HG03439 (cell line): Measurements from ENCODE around the gene MYCN.

ENCODE experiments used
- ATAC-seq: cut with Tn5 transposase; IDR thresholded peaks from one replicate; pipeline ENCODE4 v1.9.1; 2021; ENCODE audit warnings: mild to moderate bottlenecking, moderate library complexity; ENCODE audit not compliant: unreplicated experiment

Gene MYCN

GRCh38 chr2:15974565-15975260 lies 34.4 kb downstream of the MYCN start:
- ATAC-seq, result no peak

- ATAC-seq, result no peak
These were observed 34.9 kb downstream of the MYCN start for GRCh38 chr2:15975261-15975600.

DNA sequence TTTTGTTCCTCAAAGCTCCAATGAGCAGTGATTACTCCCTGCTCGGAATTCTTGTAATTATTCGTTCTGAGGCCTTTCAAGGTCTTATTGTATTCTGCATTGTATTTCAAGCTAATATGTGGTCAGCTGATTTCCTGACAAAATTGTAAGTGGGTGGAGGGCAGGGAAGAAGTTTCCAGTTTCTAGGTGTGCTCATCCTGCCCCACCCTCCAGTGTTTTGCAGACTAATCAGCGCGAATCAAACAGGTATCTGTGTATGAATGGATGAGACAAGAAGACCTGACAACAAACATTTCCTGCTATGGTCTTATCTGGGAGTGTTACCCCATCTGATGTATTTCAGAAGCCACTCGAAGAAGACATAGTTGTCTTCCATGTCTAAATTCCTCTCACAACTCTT lies 35.3 kb downstream of the MYCN start:
- no peak for ATAC-seq

GRCh38 chr2:15976354-15976753 lies 36.0 kb downstream of the MYCN start:
- no peak for ATAC-seq

DNA sequence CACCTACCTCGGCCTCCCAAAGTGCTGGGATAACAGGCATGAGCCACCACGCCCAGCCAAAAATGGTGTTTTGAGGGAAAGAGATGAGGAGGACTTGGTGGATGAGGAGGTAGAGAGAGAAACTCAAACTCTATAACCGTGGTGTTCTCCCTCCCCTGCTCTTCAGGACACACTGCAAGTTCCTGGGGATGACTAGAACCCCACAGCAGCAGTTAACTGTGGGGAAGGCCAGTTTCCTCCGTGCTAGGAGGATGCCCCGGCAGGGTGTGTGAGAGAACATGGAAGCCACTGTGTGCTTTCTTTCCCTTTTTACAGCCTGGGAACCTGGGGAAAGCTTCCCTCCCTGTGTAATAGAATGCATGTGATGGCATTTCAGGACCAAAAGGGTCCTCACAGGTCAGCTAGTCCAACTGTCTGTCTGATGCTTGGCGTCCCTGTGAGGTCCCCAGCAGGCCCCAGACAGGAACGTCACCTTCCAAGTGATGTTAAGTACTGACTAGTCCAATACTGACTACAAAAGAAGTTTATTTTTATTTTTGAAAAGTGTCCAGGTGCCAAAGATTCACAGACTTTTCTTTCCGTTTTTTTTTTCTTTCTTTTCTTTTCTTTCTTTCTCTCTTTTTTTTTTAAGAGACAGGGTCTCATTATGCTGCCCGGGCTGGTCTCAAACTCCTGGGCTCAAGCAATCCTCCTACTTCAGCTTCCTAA lies 38.9 kb downstream of the MYCN start:
- no peak for ATAC-seq

DNA sequence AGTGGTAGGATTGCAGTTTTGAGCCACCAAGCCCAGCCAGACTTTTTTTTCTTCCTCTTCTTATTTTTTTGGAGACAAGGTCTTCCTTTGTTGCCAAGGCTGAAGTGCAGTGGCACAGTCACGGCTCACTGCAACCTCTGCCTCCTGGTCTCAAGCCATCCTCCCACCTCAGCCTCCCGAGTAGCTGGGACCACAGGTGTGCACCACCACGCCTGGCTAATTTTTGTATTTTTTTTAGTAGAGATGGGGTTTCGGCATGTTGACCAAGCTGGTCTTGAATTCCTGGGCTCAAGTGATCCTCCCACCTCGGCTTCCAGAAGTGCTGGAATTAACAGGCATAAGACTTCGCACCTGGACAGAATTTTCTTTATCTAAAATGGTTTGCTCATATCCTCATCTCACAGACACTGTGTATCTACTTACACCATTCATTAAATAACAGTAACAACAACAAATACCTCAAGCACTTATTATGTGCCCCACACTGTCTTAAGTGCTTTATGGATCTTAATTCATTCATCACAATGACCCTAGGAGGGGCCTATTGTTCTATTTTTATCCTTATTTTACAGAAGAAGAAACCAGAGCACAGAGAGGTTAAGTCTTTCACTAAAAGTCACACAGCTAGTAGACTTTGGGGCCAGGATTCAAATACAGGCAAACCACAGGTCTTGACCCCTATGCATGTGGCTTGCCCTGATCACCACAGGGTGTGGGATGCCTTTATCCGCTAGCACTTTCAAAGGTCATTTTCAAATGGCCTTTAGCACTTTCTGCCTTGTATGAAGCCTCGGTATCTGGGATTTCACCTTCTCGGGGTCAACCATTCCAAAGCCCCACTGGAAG lies 39.6 kb downstream of the MYCN start:
- no peak for ATAC-seq

DNA sequence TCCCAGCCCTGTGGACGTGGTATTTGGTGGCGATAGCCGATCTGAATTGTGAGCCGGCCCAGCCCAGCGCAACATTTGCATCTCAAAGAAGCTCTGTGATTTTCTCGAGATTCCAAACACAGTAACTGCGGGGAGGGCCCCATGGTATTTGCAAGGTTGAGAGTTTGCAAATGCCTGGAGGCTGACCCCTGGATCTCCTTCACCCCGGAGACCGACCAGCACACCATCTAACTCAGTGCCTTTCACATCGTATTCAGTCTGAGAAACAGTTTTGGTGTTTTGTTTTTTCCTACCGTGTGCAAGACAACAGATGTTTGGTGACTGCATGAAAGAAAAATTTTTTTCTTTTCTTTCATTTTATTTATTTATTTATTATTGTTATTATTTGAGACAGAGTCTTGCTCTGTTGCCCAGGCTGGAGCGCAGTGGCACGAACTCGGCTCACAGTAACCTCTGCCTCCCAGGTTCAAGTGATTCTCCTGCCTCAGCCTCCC lies 40.3 kb downstream of the MYCN start:
- no peak for ATAC-seq

DNA sequence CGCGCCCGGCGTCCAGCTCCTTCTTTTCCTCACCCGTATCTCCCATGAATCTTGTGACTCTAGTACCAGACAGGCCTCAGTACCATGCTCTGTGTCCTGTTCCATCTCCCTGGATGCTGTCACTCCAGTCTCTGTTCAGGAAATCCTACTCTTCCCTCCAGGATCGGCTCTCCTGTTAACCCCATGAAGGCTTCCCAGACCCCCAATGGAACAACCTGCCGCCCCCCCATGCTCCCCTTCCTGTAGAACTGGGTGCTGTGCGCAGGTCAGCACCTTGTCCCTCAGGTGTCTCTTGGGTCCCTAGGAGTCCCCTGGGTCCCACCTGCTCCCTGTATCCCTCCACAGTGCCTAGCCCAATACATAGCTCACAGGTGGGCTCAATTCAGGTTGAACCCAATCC lies 41.3 kb downstream of the MYCN start:
- no peak for ATAC-seq

DNA sequence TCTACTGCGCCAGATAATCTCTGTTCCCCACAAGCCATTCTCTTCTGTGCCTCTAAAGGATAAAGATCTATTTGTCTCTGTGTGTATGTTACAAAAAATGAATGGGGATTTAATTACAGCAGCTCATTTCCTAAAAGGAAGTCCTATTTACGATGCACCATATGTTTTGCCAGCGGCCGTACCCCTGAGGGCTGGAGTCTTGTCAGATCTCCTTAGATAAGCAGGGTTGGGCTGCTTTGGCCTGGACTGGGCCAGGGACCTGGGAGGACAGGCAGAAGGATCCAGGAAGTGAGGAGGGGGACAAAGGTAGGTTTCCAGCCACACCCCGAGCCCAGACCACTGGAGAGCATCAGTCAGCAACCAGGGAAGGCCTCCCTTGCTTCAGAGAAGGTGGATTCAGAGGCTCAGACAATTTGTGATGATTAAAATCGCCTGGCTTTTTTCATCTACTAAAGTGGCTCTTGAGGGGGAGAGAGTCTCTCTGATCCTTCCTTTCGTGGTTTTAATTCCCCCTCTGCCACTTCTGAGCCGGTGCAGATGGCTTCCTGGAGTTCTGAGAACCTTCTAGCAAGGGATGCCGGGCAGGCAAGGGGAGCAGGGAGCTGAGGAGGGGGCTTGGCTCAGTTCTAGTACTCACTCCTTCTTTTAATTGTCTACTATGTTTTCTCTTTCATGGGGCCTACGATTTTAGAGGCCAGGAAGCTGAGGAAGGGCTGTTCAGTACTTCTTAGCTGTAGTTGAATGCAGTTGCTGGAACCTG lies 42.1 kb downstream of the MYCN start:
- ATAC-seq, result no peak

- no peak for ATAC-seq
These were observed 43.1 kb downstream of the MYCN start for GRCh38 chr2:15983496-15983895.

GRCh38 chr2:15984368-15985255 lies 44.3 kb downstream of the MYCN start:
- ATAC-seq, result no peak

- ATAC-seq, result no peak
These were observed 45.2 kb downstream of the MYCN start for GRCh38 chr2:15985531-15985930.

DNA sequence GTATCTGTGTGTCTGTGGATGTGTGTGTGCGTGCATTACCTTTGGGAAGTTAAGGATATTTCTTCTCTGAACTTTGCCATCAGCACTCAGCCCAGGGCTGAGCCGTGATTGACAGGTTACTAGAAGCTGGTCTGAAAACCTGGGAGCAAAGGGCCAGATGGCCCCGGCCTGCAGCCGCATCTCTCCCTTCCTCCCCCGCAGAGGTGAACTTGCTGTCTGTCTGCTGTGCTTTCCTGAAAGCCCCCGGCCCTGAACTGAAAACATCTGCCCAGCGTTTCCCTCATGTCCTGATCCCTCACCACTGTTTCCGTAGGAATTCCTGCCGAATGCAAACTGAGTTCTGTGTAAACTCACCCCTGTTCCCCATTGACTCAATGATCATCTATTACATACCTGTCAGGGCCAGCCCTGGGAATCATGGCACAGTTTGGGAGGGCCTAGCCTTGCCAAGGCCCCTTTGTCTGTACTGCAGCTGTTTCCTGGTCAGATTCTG lies 45.8 kb downstream of the MYCN start:
- ATAC-seq, result no peak

GRCh38 chr2:15986644-15987043 lies 46.3 kb downstream of the MYCN start:
- no peak for ATAC-seq

- no peak for ATAC-seq
These were observed 48.4 kb downstream of the MYCN start for GRCh38 chr2:15988733-15989132.

DNA sequence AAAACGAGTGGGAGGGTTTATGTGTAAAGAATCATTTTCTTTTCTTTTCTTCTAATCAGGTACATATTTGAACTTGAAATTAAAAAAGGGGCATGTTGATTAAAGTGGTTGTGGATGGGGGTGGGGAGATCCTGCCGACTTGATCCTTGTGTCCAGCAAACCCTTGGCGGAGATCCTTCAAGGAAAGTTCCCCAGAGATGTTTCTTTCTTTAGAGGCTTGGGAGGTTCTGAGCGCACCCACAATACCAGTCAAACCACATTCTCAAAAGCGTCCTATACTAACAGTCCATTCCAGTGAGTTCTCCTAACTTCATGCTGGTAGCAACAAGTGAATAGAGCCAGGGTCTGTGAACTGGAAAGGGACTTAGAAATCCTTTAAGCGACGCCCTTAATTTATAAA lies 49.2 kb downstream of the MYCN start:
- ATAC-seq, result no peak

DNA sequence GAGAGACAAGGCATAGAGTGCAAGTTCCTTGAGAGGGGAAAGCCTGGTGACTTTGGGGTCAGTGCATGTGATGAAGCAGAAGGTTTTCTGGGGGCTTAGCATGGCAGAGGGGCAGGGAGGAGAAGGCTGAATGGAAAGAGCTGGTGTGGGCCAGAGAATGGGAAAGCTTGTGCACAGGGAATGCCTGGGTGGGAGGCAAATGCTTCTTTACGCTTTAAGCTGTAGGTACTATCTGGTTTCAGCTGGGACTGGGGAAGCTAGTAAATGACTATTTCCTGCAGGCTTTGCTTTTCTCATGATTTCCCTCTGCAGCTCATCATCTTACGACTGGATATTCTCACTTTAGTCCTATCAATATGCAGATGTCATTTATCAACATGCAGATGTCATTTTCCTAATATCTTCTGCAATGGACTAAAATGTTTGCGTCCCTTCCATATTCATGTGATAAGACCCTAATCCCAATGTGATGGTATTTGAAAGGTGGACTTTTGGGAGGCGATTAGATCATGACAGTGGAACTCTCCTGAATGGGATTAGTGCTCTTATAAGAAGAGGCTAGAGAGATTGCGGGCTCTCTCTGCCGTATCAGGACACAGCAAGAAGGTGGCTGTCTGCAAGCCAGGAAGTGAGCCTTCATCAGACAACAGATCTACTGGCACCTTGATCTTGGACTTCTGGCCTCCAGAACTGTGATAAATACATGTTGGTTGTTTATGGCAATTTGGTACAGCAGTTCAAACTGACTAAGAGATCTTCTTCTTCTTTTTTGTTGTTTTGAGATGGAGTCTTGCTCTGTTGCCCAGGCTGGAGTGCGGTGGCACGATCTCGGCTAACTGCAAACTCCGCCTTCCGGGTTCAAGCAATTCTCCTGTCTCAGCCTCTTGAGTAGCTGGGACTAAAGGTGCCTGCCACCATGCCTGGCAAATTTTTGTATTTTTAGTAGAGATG lies 50.1 kb downstream of the MYCN start:
- ATAC-seq, result no peak

- no peak for ATAC-seq
These were observed 50.9 kb downstream of the MYCN start for GRCh38 chr2:15991231-15991630.
